PFSK-1 (cell line): ENCODE measurements around the gene COX7B2.

ENCODE experiments used
- FOXP2 ChIP-seq: optimal IDR thresholded peaks from 2 replicates; pipeline ENCODE3; 2011; ENCODE audit warnings: borderline replicate concordance, control low read depth, inconsistent platforms; ENCODE audit not compliant: insufficient read depth; ENCODE audit errors: extremely low read length, extremely low read depth
- POLR2AphosphoS5 ChIP-seq: IDR thresholded peaks from 2 replicates; pipeline ENCODE4 v1.6.1; 2012; ENCODE audit warnings: low read depth, mild to moderate bottlenecking, control low read depth, low read length, moderate library complexity
- REST ChIP-seq, 2 experiments: IDR thresholded peaks; 2 replicates each; pipeline versions ENCODE4 v1.6.1 to v1.8.0; 2011 to 2012; ENCODE audit warnings: low read depth in 2 of 2, low read length in 2 of 2, control low read depth in 1 of 2, inconsistent platforms in 1 of 2, mild to moderate bottlenecking in 1 of 2, moderate library complexity in 1 of 2; ENCODE audit not compliant: insufficient read depth in 1 of 2

- no peak for TF ChIP-seq POLR2AphosphoS5
- no peak for TF ChIP-seq FOXP2
- TF ChIP-seq REST (IDR thresholded peaks at IDR 0.05; ENCODE audit: insufficient read depth in 1 of 2, low read depth in 2 of 2, low read length in 2 of 2) = no peak
Measured at GRCh38 chr4:46804781-46805413, 104.1 kb downstream of the COX7B2 start.
